H9 (cell line): Measurements from ENCODE around the gene ATXN3. TPM values are rescaled to one million over a fixed set of nuclear protein-coding genes. Genes with fewer than 3 reads are reported as not detected.

Experiments used
- DNase-seq: peaks from one replicate; pipeline ENCODE4 v3.0.0-alpha.2; 2017
- H2AFZ ChIP-seq: one replicate; pipeline ENCODE4 v1.6.1; 2013; ENCODE audit warnings: mild to moderate bottlenecking, low read length, control low read depth, moderate library complexity
- H2AK5ac ChIP-seq: 2 replicates; pipeline ENCODE4 v1.6.1; 2013; ENCODE audit warnings: low read length, control low read depth, mixed read lengths; ENCODE audit not compliant: insufficient read length
- H2BK120ac ChIP-seq: one replicate; pipeline ENCODE4 v1.6.1; 2013; ENCODE audit warnings: low read depth, mild to moderate bottlenecking, low read length, control low read depth, inconsistent platforms; ENCODE audit not compliant: poor library complexity, severe bottlenecking
- H2BK12ac ChIP-seq: 2 replicates; pipeline ENCODE4 v1.6.1; 2013; ENCODE audit warnings: low read length, control low read depth, mixed read lengths, low read depth; ENCODE audit not compliant: insufficient read length
- H2BK15ac ChIP-seq: 2 replicates; pipeline ENCODE4 v1.6.1; 2013; ENCODE audit warnings: low read depth, low read length, control low read depth
- H2BK20ac ChIP-seq: one replicate; pipeline ENCODE4 v1.6.1; 2013; ENCODE audit warnings: low read depth, mild to moderate bottlenecking, low read length, control low read depth, inconsistent platforms; ENCODE audit not compliant: poor library complexity, severe bottlenecking
- H2BK5ac ChIP-seq: 2 replicates; pipeline ENCODE4 v1.6.1; 2013; ENCODE audit warnings: low read length, control low read depth, mixed read lengths; ENCODE audit not compliant: insufficient read length
- H3K14ac ChIP-seq: 2 replicates; pipeline ENCODE4 v1.6.1; 2013; ENCODE audit warnings: low read length, control low read depth; ENCODE audit not compliant: insufficient read depth
- H3K18ac ChIP-seq: 2 replicates; pipeline ENCODE4 v1.6.1; 2013; ENCODE audit warnings: low read depth, mild to moderate bottlenecking, mixed read lengths, low read length, control low read depth; ENCODE audit not compliant: insufficient read length
- H3K23ac ChIP-seq: 2 replicates; pipeline ENCODE4 v1.6.1; 2013; ENCODE audit warnings: low read length, control low read depth, mixed read lengths, low read depth; ENCODE audit not compliant: insufficient read length
- H3K23me2 ChIP-seq: 2 replicates; pipeline ENCODE4 v1.6.1; 2013; ENCODE audit warnings: low read depth, mild to moderate bottlenecking, mixed read lengths, low read length, control low read depth; ENCODE audit not compliant: insufficient read length, poor library complexity, severe bottlenecking
- H3K27ac ChIP-seq: 2 replicates; pipeline ENCODE4 v1.5.1; 2013; ENCODE audit warnings: low read length, control low read depth, mixed read lengths, low read depth; ENCODE audit not compliant: insufficient read length
- H3K27me3 ChIP-seq: 2 replicates; pipeline ENCODE4 v1.6.1; 2013; ENCODE audit warnings: low read length, control low read depth, inconsistent platforms; ENCODE audit not compliant: insufficient read depth
- H3K4ac ChIP-seq: 2 replicates; pipeline ENCODE4 v1.6.1; 2013; ENCODE audit warnings: low read depth, mild to moderate bottlenecking, control low read depth, inconsistent platforms, low read length, moderate library complexity
- H3K4me1 ChIP-seq: 2 replicates; pipeline ENCODE4 v1.6.1; 2013; ENCODE audit warnings: low read length, control low read depth, inconsistent platforms; ENCODE audit not compliant: insufficient read depth
- H3K4me2 ChIP-seq: 2 replicates; pipeline ENCODE4 v1.6.1; 2013; ENCODE audit warnings: low read length, control low read depth, mixed read lengths; ENCODE audit not compliant: insufficient read length, insufficient read depth
- H3K56ac ChIP-seq: 2 replicates; pipeline ENCODE4 v1.6.1; 2013; ENCODE audit warnings: low read depth, mild to moderate bottlenecking, mixed read lengths, low read length, control low read depth; ENCODE audit not compliant: insufficient read length
- H3K79me1 ChIP-seq: 2 replicates; pipeline ENCODE4 v1.6.1; 2013; ENCODE audit warnings: low read depth, mild to moderate bottlenecking, moderate library complexity, low read length, control low read depth, inconsistent platforms; ENCODE audit not compliant: insufficient read depth, poor library complexity, severe bottlenecking
- H3K79me2 ChIP-seq: 2 replicates; pipeline ENCODE4 v1.6.1; 2013; ENCODE audit warnings: low read length, control low read depth, inconsistent platforms; ENCODE audit not compliant: insufficient read depth
- H3K9ac ChIP-seq: 2 replicates; pipeline ENCODE4 v1.6.1; 2013; ENCODE audit warnings: low read length, control low read depth, mixed read lengths; ENCODE audit not compliant: insufficient read length; ENCODE audit errors: extremely low read depth
- H3K9me3 ChIP-seq: one replicate; pipeline ENCODE4 v1.6.1; 2013; ENCODE audit warnings: low read depth, low read length, inconsistent platforms; ENCODE audit not compliant: control insufficient read depth
- H3T11ph ChIP-seq: one replicate; pipeline ENCODE4 v1.6.1; 2013; ENCODE audit warnings: mild to moderate bottlenecking, low read length, control low read depth, inconsistent platforms
- H4K20me1 ChIP-seq: one replicate; pipeline ENCODE4 v1.6.1; 2013; ENCODE audit not compliant: control insufficient read depth, insufficient read length, insufficient read depth
- H4K5ac ChIP-seq: 2 replicates; pipeline ENCODE4 v1.6.1; 2013; ENCODE audit warnings: low read depth, mild to moderate bottlenecking, mixed read lengths, low read length, control low read depth; ENCODE audit not compliant: insufficient read length
- H4K8ac ChIP-seq: replicated peaks from 2 replicates; pipeline ENCODE4 v1.6.1; 2013; ENCODE audit warnings: low read length, control low read depth, mixed read lengths, low read depth; ENCODE audit not compliant: insufficient read length
- H4K91ac ChIP-seq: 2 replicates; pipeline ENCODE4 v1.6.1; 2013; ENCODE audit warnings: low read depth, mild to moderate bottlenecking, moderate library complexity, mixed read lengths, low read length, control low read depth; ENCODE audit not compliant: insufficient read length
- H3K27ac Mint-ChIP-seq, 3 experiments: 2 replicates in 2 of 3; 3 replicates in 1 of 3; pipeline ENCODE4 v1.8.0; 2020 to 2021; ENCODE audit warnings: mixed read lengths in 3 of 3, mild to moderate bottlenecking in 1 of 3, moderate library complexity in 1 of 3
- H3K27me3 Mint-ChIP-seq: 2 replicates; pipeline ENCODE4 v1.8.0; 2021; ENCODE audit warnings: low read depth, mild to moderate bottlenecking, moderate library complexity, mixed read lengths
- H3K36me3 Mint-ChIP-seq, 3 experiments: 2 replicates in 2 of 3; 3 replicates in 1 of 3; pipeline ENCODE4 v1.8.0; 2020 to 2021; ENCODE audit warnings: low read depth in 3 of 3, mixed read lengths in 3 of 3; ENCODE audit not compliant: insufficient read depth in 1 of 3
- H3K4me1 Mint-ChIP-seq, 2 experiments: 2 replicates each; pipeline ENCODE4 v1.8.0; 2020; ENCODE audit warnings: mixed read lengths in 2 of 2
- H3K4me3 Mint-ChIP-seq, 2 experiments: 2 replicates in 1 of 2; 3 replicates in 1 of 2; pipeline ENCODE4 v1.8.0; 2020 to 2021; ENCODE audit warnings: mild to moderate bottlenecking in 2 of 2, mixed read lengths in 2 of 2, moderate library complexity in 1 of 2
- H3K9me3 Mint-ChIP-seq, 2 experiments: 2 replicates in 1 of 2; 3 replicates in 1 of 2; pipeline ENCODE4 v1.8.0; 2020; ENCODE audit warnings: mild to moderate bottlenecking in 2 of 2, mixed read lengths in 2 of 2, moderate library complexity in 1 of 2
- WGBS: extraction: QIAGEN DNeasy Blood & Tissue Kit; methylation state at CpG from one replicate; pipeline ENCODE4 v1.1.7; 2013; ENCODE audit warnings: missing lambda C conversion rate, low lambda C conversion rate, mixed read lengths; ENCODE audit not compliant: insufficient read length; ENCODE audit errors: extremely low coverage; 5-methylcytosine and 5-hydroxymethylcytosine counted together
- total RNA-seq: library from RNA; stranded (reverse); gene quantifications from 2 replicates; pipeline ENCODE4 v1.2.1, GENCODE V29; 2021
- TF ChIP-seq, protein P1 (sequence below): fragments of 200-600 bp; sonication (generic); conservative IDR thresholded peaks from 3 replicates; pipeline ENCODE4 v1.8.0; 2021; ENCODE audit warnings: antibody characterized with exemption, mild to moderate bottlenecking

ATXN3 gene
- total RNA-seq, 1 experiment from 2014 or later: 29.7 TPM

- H3K4me2 ChIP-seq: no peak overlapping the region
- Mint-ChIP-seq H3K4me3 (no peak overlapping the region), H3K4me1 (no peaks in the 10 kb centered on the region), H3K36me3 (peaks cover 35 to 73% (median 63%) of the 10 kb centered on the region in 3 experiments; a peak in 6 of 7 replicates), H3K27me3 (no peaks in the 10 kb centered on the region), H3K27ac (peak overlapping the region in 1 of 3 experiments; percentile 9; a peak in 3 of 7 replicates), H3K9me3 (no peaks in the 10 kb centered on the region)
- H4K91ac ChIP-seq: no peak overlapping the region
- H2AFZ ChIP-seq: no peak overlapping the region
- H2BK120ac ChIP-seq: no peak overlapping the region
- no peak overlapping the region for H3K9ac ChIP-seq
- H2BK15ac ChIP-seq: no peak overlapping the region
- no peaks in the 10 kb centered on the region for H4K20me1 ChIP-seq
- no peak overlapping the region for H3K18ac ChIP-seq
- H4K5ac ChIP-seq: no peak overlapping the region
- no peaks in the 10 kb centered on the region for H3K27me3 ChIP-seq
- H3K56ac ChIP-seq: no peak overlapping the region
- H3K9me3 ChIP-seq: no peaks in the 10 kb centered on the region
- no CpG with 5 or more reads among the region's 1 CpG for WGBS
- H3K4ac ChIP-seq: no peak overlapping the region
- no peak overlapping the region for H3T11ph ChIP-seq
- no peak overlapping the region for H2AK5ac ChIP-seq
- H4K8ac ChIP-seq: no peak overlapping the region
- no peak for DNase-seq
- no peak overlapping the region for H3K23ac ChIP-seq
- TF ChIP-seq, protein P1, sequence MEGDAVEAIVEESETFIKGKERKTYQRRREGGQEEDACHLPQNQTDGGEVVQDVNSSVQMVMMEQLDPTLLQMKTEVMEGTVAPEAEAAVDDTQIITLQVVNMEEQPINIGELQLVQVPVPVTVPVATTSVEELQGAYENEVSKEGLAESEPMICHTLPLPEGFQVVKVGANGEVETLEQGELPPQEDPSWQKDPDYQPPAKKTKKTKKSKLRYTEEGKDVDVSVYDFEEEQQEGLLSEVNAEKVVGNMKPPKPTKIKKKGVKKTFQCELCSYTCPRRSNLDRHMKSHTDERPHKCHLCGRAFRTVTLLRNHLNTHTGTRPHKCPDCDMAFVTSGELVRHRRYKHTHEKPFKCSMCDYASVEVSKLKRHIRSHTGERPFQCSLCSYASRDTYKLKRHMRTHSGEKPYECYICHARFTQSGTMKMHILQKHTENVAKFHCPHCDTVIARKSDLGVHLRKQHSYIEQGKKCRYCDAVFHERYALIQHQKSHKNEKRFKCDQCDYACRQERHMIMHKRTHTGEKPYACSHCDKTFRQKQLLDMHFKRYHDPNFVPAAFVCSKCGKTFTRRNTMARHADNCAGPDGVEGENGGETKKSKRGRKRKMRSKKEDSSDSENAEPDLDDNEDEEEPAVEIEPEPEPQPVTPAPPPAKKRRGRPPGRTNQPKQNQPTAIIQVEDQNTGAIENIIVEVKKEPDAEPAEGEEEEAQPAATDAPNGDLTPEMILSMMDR: no peak
- no peaks in the 10 kb centered on the region for H3K79me1 ChIP-seq
- no peak overlapping the region for H2BK20ac ChIP-seq
- H2BK5ac ChIP-seq: no peak overlapping the region
- no peaks in the 10 kb centered on the region for H3K79me2 ChIP-seq
- H3K4me1 ChIP-seq: no peaks in the 10 kb centered on the region
- no peak overlapping the region for H3K14ac ChIP-seq
- no peaks in the 10 kb centered on the region for H3K23me2 ChIP-seq
- H2BK12ac ChIP-seq: no peak overlapping the region
- H3K27ac ChIP-seq: no peak overlapping the region
Observed at GRCh38 chr14:92153581-92153980, 47.2 kb upstream of the ATXN3 start.
